Limb (tissue), 2 donors: ENCODE measurements around the gene YDJC.
"Not testable (repeated sequence)": the region's sequence is repeated elsewhere in the genome, so short reads cannot be mapped to it uniquely, and the experiment has no call there.

ENCODE experiments used
- DNase-seq, 2 donors: peaks; one replicate each; pipeline ENCODE4 v3.0.0-alpha.2; 2016; ENCODE audit errors: extremely low spot score in 2 of 2

YDJC gene

GRCh38 chr22:21652010-21652546, 22.3 kb upstream of the YDJC start:
- peak; percentile 92 to 93 for DNase-seq

- no peak for DNase-seq
These were observed 21.7 kb upstream of the YDJC start for GRCh38 chr22:21651521-21652009.

DNA sequence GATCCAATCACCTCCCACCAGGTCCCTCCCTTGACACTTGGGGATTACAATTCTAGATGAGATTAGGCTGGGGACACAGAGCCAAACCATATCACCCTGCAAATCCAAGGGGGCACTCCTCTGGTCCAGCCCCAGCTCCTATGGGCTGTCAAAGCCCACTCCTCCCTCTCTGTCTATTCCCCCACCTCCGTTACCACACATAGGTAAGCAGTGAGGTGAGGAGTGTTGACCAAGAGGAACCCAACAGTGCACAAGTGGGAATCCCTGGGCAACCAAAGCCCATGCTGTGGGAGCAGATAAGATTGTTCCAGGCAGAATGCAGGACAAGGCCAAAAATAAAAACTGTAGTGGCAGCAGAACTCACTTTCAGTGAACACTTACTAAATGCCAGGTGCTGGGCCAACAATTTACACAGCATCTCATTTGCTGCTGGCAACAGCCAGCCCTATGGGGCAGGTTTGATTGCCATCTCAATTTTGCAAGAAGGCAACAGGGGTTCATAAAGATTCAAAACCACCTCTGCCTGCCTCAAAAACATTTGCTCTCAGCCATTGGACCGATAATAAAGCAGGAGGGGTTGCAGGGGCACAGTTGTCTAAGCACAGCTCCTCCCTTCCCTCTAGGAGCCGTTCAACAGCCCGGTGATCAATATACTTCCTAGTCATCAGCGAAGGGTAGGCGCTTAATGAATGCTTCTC, 21.1 kb upstream of the YDJC start:
- DNase-seq, result no peak

- DNase-seq, result no peak
These were observed 20.5 kb upstream of the YDJC start for GRCh38 chr22:21650280-21650679.

- peak; percentile 86 to 90 for DNase-seq
These were observed 17.1 kb upstream of the YDJC start for GRCh38 chr22:21646608-21647590.

DNA sequence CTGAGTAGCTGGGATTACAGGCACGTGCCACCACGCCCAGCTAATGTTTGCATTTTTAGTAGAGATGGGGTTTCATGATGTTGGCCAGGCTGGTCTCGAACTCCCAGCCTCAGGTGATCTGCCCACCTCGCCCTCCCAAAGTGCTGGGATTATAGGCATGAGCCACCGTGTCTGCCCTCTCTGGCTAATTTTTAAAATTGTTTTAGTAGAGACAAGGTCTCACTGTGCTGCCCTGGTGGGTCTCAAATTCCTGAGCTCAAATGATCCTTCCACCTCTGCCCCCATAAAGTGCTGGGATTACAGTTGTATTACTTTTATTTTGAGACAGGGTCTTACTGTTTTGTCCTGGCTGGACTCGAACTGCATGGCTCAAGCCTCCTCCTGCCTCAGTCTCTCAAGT, 15.7 kb upstream of the YDJC start:
- not testable (repeated sequence) for DNase-seq

DNA sequence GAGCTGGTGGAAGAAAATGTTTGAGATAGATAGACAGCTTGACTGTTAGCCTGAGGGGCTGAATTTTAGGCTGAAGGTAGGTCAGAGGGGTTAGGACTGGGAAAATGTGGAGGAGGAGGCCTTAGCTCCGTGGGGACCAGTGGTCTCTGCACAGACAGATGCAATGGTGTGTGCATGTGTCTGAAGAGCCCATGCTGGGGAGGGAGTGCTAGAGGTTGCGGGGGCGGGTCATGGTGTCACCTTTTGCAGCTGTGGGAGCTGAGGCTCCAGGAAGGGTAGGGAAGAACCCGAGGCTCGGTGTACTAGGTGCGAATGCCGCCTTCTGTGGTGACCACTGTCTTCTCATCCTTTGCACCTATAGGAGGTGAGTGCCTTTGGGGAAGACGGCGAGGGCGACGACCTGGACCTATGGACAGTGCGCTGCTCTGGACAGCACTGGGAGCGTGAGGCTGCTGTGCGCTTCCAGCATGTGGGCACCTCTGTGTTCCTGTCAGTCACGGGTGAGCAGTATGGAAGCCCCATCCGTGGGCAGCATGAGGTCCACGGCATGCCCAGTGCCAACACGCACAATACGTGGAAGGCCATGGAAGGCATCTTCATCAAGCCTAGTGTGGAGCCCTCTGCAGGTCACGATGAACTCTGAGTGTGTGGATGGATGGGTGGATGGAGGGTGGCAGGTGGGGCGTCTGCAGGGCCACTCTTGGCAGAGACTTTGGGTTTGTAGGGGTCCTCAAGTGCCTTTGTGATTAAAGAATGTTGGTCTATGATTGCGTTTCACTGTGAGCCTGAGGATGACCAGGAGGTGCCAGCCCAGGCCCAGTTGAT, 13.9 kb upstream of the YDJC start:
- DNase-seq, result no peak

DNA sequence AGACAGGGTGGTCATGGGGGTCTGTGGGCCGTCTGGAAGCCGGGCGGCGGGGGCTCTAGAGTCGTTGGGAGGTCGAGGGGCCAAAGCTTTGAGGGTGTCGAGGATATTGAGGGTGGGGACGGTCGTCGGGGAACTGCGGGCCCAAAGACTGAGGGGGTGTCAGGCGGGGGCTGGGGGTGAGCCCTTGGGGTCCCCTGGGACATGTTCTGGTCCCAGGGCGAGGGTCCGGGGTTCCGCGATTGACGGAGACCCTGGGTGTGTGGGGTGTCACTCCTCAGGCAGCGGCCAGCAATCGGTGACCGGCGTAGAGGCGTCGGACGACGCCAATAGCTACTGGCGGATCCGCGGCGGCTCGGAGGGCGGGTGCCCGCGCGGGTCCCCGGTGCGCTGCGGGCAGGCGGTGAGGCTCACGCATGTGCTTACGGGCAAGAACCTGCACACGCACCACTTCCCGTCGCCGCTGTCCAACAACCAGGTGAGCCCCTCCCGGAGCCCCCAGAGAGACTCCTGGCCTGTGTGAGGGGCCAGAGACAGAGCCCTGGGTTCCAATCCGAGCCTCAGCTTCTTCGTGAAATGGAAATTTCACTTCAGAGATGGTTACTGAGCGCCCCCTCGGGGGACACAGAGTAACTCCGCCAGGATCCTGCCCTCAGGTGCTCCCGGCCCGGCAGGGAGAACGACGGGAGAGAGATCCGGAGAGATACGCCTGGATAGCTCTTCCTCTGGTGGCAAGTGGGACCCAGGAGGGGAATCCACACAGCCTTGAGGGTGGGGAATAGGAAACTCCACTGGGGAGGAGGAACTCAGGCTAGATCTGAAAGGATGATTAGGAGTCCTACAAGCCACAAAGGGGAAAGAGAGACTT, 13.0 kb upstream of the YDJC start:
- DNase-seq, result peak in 1 of 2 donors; percentile 68

GRCh38 chr22:21641789-21642583, 12.2 kb upstream of the YDJC start, which contains the start of gene SDF2L1:
TSS of gene SDF2L1 (plus strand) at chr22:21642302. CDS start at chr22:21642337, 35 bp downstream.
- DNase-seq, result peak; percentile 97

DNA sequence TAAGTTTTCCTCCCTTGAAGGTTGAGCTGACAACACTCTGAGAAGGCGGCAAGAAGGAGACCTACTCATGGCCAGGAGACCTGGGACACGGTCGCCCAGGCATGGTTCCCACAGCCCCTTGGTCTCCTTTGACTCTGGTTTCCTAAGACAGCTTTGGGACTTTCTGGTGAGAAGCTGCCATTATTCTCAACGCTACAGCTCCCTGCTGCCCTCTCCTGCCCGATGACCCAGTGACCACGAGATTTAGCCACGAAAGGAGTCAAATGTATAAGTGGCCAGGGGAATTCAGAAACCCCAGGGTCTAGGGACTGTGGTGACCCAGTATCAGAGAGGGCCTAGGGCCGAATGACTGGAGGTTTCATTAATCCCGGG, 11.6 kb upstream of the YDJC start:
- DNase-seq, result no peak

GRCh38 chr22:21640810-21641209, 11.0 kb upstream of the YDJC start:
- DNase-seq, result no peak

- DNase-seq, result no peak
These were observed 9.5 kb upstream of the YDJC start for GRCh38 chr22:21639359-21639758.

DNA sequence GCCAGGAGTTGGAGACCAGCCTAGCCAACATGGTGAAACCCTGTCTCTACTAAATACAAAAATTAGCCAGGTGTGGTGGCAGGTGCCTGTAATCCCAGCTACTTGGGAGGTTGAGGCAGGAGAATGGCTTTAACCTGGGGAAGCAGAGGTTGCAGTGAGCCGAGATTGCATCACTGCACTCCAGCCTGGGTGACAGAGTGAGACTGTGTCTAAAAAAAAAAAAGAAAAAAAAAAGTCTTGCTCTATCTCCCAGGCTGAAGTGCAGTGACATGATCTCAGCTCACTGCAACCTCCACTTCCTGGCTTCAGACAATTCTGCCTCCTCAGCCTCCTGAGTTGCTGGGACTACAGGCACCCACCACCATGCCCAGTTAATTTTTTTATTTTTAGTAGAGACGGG, 7.6 kb upstream of the YDJC start:
- DNase-seq, result not testable (repeated sequence)

DNA sequence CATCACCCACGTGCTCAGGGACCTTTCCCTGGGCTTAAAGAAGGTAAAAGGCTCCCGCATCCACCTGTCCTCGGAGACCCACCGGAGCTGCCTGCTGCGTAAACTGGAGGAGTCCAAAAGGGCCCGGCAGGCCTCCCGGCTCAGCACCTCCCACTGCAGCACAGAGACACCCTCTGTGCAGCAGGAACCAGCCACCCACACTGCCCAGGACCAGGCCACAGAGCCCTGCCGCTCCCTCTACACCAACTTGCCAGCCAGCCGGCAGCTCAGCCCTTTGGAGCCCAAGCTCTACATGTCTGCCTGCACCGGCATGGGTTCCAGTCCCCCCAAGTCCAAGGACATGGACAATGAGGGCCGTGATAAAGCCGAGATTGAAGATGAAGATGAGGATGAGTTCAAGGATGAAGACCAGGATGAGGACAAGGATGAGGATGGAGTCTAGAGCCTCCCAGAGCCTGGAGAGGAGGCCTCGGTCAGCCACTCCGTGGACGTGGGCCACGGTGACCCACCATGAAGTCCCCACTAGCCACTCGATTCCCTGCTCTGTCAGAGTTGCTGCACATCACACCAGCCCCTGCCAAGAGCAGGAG, 6.9 kb upstream of the YDJC start:
- no peak for DNase-seq

GRCh38 chr22:21635771-21636510, 6.1 kb upstream of the YDJC start:
- no peak for DNase-seq

DNA sequence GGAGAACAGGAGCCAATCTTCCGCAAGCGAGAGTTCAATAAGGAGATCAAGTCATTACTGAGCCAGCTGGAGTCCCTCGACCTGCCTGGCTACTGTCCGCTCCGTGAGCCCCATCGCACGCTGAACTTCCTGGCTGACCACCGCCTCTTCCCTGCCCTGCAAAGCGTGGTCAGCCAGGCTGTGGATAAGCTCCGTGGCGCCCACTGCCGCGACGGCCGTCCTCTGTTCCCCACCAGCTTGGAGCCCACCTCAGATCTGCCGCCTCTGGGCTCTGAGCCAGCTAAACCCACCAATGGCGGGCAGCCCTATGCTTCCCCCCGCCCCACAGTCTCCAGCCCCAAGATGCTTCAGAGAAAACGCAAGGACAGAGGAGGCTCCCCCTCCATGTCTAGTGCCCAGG, 5.0 kb upstream of the YDJC start:
- DNase-seq, result no peak

DNA sequence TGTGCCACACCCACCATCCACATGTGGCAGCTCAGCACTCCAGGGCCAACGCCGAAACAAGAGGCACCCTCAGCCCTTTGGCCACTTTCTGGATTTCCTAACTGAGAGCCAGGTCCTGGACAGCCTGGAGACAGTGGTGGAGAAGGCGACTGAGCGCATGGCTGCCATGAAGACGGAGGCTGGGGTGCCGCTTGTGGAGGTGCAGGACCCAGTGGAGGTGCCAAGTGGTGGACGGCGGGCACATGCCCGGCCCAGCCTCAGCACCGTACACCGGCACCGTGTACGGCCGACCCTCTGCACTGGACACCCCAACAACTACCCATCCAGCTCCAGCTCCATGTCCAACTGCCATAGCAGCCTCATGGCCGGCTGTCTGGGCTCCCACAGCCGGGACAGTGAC, 4.3 kb upstream of the YDJC start:
- no peak for DNase-seq

DNA sequence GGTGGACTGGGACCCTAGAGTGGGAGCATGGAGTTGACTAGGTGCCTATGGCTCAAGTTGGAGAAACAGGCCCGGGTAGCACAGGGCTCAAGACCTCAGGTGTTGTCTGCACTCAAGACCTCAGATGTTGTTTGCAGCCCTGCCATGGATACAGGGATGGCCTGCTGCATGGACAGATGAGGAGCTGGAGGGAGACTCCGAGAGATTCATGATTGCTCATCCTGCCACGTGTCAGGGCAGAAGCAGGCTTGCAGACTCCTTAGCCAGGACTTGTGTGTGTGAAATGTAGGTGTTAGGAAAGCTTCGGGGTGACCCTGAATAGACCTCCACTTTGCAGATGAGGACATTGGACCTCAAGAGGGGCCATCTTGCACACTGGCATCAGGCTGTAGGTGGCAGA, 3.7 kb upstream of the YDJC start:
- no peak for DNase-seq
